Measurements from ENCODE around the gene TOP2A. TPM values are rescaled to one million over a fixed set of nuclear protein-coding genes. Genes with fewer than 3 reads are reported as not detected.

Gene TOP2A
- total RNA-seq, 1 experiment from 2014 or later = 141 TPM

GRCh38 chr17:40418428-40418706 lies 671 bp upstream of the TOP2A start:
- no peak for ATAC-seq
- H3K4me1 ChIP-seq (ENCODE audit: control insufficient read depth in 1 of 2, insufficient read depth in 2 of 2, low read length in 2 of 2) = peaks cover 14 to 34% of the 10 kb centered on the region in 2 experiments; a peak in 3 of 4 replicates
- TF ChIP-seq, protein P1, sequence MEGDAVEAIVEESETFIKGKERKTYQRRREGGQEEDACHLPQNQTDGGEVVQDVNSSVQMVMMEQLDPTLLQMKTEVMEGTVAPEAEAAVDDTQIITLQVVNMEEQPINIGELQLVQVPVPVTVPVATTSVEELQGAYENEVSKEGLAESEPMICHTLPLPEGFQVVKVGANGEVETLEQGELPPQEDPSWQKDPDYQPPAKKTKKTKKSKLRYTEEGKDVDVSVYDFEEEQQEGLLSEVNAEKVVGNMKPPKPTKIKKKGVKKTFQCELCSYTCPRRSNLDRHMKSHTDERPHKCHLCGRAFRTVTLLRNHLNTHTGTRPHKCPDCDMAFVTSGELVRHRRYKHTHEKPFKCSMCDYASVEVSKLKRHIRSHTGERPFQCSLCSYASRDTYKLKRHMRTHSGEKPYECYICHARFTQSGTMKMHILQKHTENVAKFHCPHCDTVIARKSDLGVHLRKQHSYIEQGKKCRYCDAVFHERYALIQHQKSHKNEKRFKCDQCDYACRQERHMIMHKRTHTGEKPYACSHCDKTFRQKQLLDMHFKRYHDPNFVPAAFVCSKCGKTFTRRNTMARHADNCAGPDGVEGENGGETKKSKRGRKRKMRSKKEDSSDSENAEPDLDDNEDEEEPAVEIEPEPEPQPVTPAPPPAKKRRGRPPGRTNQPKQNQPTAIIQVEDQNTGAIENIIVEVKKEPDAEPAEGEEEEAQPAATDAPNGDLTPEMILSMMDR (IDR thresholded peaks at IDR 0.05 in 2 of 3, conservative IDR thresholded peaks at IDR 0.05 in 1 of 3; ENCODE audit: borderline replicate concordance in 1 of 3, insufficient read depth in 1 of 3, low read depth in 2 of 3, low read length in 2 of 3) = no peak
- TF ChIP-seq RAD21 (IDR thresholded peaks at IDR 0.05; ENCODE audit: low read depth) (no peak), ZFX (IDR thresholded peaks at IDR 0.05) (no peak), CBX3 (IDR thresholded peaks at IDR 0.05; ENCODE audit: low read depth) (no peak), YY1 (IDR thresholded peaks at IDR 0.05; ENCODE audit: extremely low read depth, insufficient replicate concordance, low read depth, low read length) (no peak), POLR2A (IDR thresholded peaks at IDR 0.05; ENCODE audit: borderline replicate concordance, extremely low read depth, insufficient read depth, insufficient read length) (no peak)
- no peaks in the 10 kb centered on the region for H3K9me3 ChIP-seq (ENCODE audit: control insufficient read depth in 1 of 2, insufficient read depth in 1 of 2, low read depth in 1 of 2, low read length in 2 of 2)
- peaks cover 11 to 26% of the 10 kb centered on the region in 2 experiments for H3K36me3 ChIP-seq (ENCODE audit: control insufficient read depth in 1 of 2, insufficient read depth in 2 of 2, low read length in 2 of 2)
- peak overlapping the region; percentile 80 for H3K27ac ChIP-seq (ENCODE audit: low read depth, low read length)
- intact Hi-C loops (cut with micrococcal nuclease) = loop anchor here (5.0 kb wide), 1 partner anchor 116 kb away; no protein-coding TSS in a partner anchor
- H3K79me2 ChIP-seq (ENCODE audit: insufficient read depth, low read length) = peaks cover 43% of the 10 kb centered on the region
- peak overlapping the region; percentile 40 to 94 for H3K4me3 ChIP-seq (replicated peaks in 1 of 2; ENCODE audit: low read depth in 1 of 2, low read length in 2 of 2)
- CTCF ChIA-PET = interaction anchor here (0.6 to 4.5 kb wide), 12 partner anchors 8 to 305 kb away, joined by 3 to 31 read pairs (median 4); partner anchors contain the start of gene GJD3
- peak overlapping the region; percentile 99 for H3K9ac ChIP-seq (ENCODE audit: low read length)
- RAD21 ChIA-PET (ENCODE audit: low non-redundant PET in 1 of 2, low total read pairs in 2 of 2, uncharacterized antibody in 2 of 2, unreplicated experiment in 2 of 2) = interaction anchor here (1.2 to 1.3 kb wide), 2 partner anchors 58 to 115 kb away, joined by 3 to 12 read pairs; no protein-coding TSS in a partner anchor
- no peak for DNase-seq (ENCODE audit: low read depth, low spot score)
- H4K20me1 ChIP-seq (ENCODE audit: insufficient read depth) = no peaks in the 10 kb centered on the region
- no peak overlapping the region for H2AFZ ChIP-seq (ENCODE audit: low read depth, low read length, poor library complexity, severe bottlenecking)
- TSS peak; percentile 90 for BruUV-seq (replicated peaks)
- POLR2A ChIA-PET = interaction anchor here (0.6 to 1.6 kb wide), 5 partner anchors 11 to 119 kb away, joined by 3 to 6 read pairs (median 3); no protein-coding TSS in a partner anchor
- H3K9me2 ChIP-seq (ENCODE audit: insufficient read depth) = no peaks in the 10 kb centered on the region
- no peaks in the 10 kb centered on the region for H3K27me3 ChIP-seq (ENCODE audit: insufficient read depth, low read length)
- H3K4me2 ChIP-seq (ENCODE audit: low read length) = peak overlapping the region; percentile 76

DNA sequence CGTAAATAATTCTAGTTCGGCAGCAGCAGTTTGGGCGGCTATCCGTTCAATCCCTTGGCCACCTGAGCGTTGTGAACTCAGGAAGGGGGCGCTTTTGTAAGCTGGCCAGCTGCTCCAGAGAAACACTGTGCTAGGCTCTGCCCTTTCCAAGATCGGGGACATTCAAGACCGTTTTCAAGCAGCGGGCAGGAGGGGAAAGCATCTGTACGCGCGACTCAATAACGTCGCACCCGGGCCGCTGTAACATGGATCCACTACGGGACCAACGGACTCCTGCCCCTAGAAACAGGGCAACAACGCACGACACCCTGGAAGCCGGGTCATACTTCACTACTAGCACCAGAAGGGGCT lies 463 bp downstream of the TOP2A start:
- peak overlapping the region; percentile 81 to 94 for H3K4me3 ChIP-seq (replicated peaks in 1 of 2; ENCODE audit: low read depth in 1 of 2, low read length in 2 of 2)
- H3K9ac ChIP-seq (ENCODE audit: low read length) = peak overlapping the region; percentile 99
- intact Hi-C loops (cut with micrococcal nuclease) = loop anchor here (2.0 to 5.0 kb wide), 2 partner anchors 58 to 115 kb away; no protein-coding TSS in a partner anchor
- ATAC-seq = peak; percentile 29
- CTCF ChIA-PET = interaction anchor here (0.6 to 4.5 kb wide), 13 partner anchors 10 to 490 kb away, joined by 3 to 31 read pairs (median 4); partner anchors contain the start of gene GJD3
- RAD21 ChIA-PET (ENCODE audit: low non-redundant PET in 1 of 2, low total read pairs in 2 of 2, uncharacterized antibody in 2 of 2, unreplicated experiment in 2 of 2) = interaction anchor here (0.5 to 1.3 kb wide), 4 partner anchors 59 to 119 kb away, joined by 3 to 12 read pairs (median 6); no protein-coding TSS in a partner anchor
- TSS peak; percentile 72 for BruUV-seq (replicated peaks)
- H3K4me2 ChIP-seq (ENCODE audit: low read length) = peak overlapping the region; percentile 76
- H3K9me3 ChIP-seq (ENCODE audit: control insufficient read depth in 1 of 2, insufficient read depth in 1 of 2, low read depth in 1 of 2, low read length in 2 of 2) = no peaks in the 10 kb centered on the region
- H2AFZ ChIP-seq (ENCODE audit: low read depth, low read length, poor library complexity, severe bottlenecking) = no peak overlapping the region
- no peak for DNase-seq (ENCODE audit: low read depth, low spot score)
- peaks cover 53% of the 10 kb centered on the region for H3K79me2 ChIP-seq (ENCODE audit: insufficient read depth, low read length)
- no peaks in the 10 kb centered on the region for H3K27me3 ChIP-seq (ENCODE audit: insufficient read depth, low read length)
- H4K20me1 ChIP-seq (ENCODE audit: insufficient read depth) = peaks cover 4% of the 10 kb centered on the region; the same call in 1 of the 2 replicates
- TF ChIP-seq, protein P1 (IDR thresholded peaks at IDR 0.05 in 2 of 3, conservative IDR thresholded peaks at IDR 0.05 in 1 of 3; ENCODE audit: borderline replicate concordance in 1 of 3, insufficient read depth in 1 of 3, low read depth in 2 of 3, low read length in 2 of 3) = 0 out of 6 replicates have a peak, but pooled peaks of 1 of the 3 experiments have one; percentile 3
- TF ChIP-seq CEBPB (IDR thresholded peaks at IDR 0.05; ENCODE audit: low read depth) (no peak), ATF3 (IDR thresholded peaks at IDR 0.05) (no peak), POLR2AphosphoS5 (IDR thresholded peaks at IDR 0.05; ENCODE audit: low read depth, low read length) (no peak), SRF (IDR thresholded peaks at IDR 0.05; ENCODE audit: low read depth) (no peak), FOSL1 (IDR thresholded peaks at IDR 0.05; ENCODE audit: low read depth) (no peak)
- peaks cover 10 to 26% of the 10 kb centered on the region in 2 experiments; a peak in 3 of 4 replicates for H3K4me1 ChIP-seq (ENCODE audit: control insufficient read depth in 1 of 2, insufficient read depth in 2 of 2, low read length in 2 of 2)
- peaks cover 20 to 37% of the 10 kb centered on the region in 2 experiments for H3K36me3 ChIP-seq (ENCODE audit: control insufficient read depth in 1 of 2, insufficient read depth in 2 of 2, low read length in 2 of 2)
- POLR2A ChIA-PET = interaction anchor here (0.6 to 1.6 kb wide), 6 partner anchors 8 to 116 kb away, joined by 3 to 6 read pairs (median 4); no protein-coding TSS in a partner anchor
- peak overlapping the region; percentile 91 for H3K27ac ChIP-seq (ENCODE audit: low read depth, low read length)
- H3K9me2 ChIP-seq (ENCODE audit: insufficient read depth) = no peaks in the 10 kb centered on the region
